Stimulated activated CD4-positive, alpha-beta T cell treated with anti-CD3 and anti-CD28 coated beads, TNF-alpha, amount 100 ng/mL, for 4 hours (primary cell): Measurements from ENCODE around the gene PIK3R4.

Experiments
- DNase-seq, 3 experiments: peaks; one replicate each; pipeline ENCODE4 v3.0.0-alpha.2; 2020; ENCODE audit warnings: low read depth in 3 of 3

The PIK3R4 gene

DNA sequence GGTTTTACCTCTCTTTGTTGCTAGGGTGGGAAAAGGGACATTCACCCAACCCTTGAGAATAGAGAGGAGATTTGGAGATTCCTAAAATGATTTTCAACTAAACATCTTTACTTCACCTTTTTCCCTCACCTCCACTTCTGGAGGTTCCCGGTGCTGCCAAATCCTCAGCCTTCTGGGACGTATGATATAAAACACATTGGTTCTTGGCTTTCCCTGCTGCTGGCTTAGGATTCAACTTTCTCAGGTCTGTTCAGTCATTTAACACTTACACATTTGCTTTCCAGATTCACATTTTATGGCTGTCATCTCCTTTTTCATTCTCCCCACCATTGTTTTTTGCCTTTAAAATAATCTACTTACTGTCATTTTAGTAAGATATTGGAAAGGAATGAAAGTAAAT, 106.6 kb downstream of the PIK3R4 start:
- no peak for DNase-seq

DNA sequence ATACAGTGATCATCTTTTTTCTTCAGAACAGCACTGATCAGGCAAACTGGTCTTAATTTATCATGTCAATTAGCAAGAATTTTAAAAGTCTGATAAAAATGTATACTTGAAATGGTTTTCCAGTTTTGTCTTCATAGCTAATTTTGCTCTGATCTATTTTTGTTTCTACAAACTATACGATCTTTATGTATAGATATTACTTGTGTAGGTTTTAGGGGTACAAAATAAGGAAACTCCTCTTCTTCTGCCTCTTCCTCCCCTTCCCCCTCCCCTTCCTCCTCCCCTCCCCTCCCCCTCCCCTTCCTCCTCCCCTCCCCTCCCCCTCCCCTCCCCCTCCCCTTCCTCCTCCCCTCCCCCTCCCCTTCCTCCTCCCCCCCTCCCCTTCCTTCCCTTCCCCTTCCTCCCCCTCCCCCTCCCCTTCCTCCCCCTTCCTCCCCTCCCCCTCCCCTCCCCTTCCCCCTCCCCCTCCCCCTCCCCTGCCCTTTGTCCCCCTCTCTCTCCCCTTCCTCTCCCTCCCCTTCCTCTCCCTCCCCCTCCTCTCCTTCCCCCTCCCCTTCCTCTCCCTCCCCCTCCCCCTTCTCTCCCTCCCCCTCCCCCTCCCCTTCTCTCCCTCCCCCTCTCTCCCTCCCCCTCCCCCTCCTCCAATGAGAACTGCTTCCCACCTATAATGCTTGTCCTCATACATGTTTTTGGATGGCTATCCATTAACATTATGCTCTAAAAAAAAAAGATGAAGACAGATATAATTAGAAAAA, 110.0 kb downstream of the PIK3R4 start:
- no peak for DNase-seq

GRCh38 chr3:130635978-130636377, 110.7 kb downstream of the PIK3R4 start:
- no peak for DNase-seq

DNA sequence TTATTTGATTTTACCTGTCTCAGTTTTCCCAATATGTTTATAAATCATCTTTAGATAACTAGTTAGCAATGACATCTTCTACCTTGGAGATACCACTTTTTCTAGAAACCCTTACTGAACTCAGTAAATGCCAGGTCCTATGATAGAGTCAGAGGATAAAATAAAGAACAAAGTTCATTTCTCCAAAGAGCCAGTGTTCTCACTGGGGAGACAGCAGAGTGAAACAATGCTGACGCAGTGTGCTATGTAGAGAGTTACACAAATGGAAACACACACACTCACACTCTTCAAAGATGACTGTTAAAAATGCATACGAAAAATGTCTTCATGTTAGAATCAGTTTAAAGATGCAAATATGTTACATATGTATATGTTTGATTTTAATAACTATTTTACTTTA, 111.3 kb downstream of the PIK3R4 start:
- DNase-seq: no peak
